Vagina (tissue), 2 donors: ENCODE results near the gene RAC3. TPM values are rescaled to one million over a fixed set of nuclear protein-coding genes. Genes with fewer than 3 reads are reported as not detected.

ENCODE experiments used
- DNase-seq, 2 donors: peaks; one replicate each; pipeline ENCODE4 v3.0.0-alpha.2; 2017; ENCODE audit errors: extremely low spot score in 2 of 2
- H3K27ac ChIP-seq: fragments of 200-600 bp; sonication (generic); one replicate; pipeline ENCODE4 v1.5.1; 2019
- H3K27me3 ChIP-seq: fragments of 200-600 bp; sonication (generic); one replicate; pipeline ENCODE4 v1.5.1; 2019
- H3K36me3 ChIP-seq, 2 donors: fragments of 200-600 bp; sonication (generic); one replicate each; pipeline ENCODE4 v1.5.1; 2017 to 2019
- H3K4me1 ChIP-seq: fragments of 200-600 bp; sonication (generic); one replicate; pipeline ENCODE4 v1.5.1; 2019
- H3K4me3 ChIP-seq, 2 donors: fragments of 200-600 bp; sonication (generic); 1 replicate in 1 of 2; 2 replicates in 1 of 2; pipeline ENCODE4 v1.5.1; 2016 to 2019
- H3K9me3 ChIP-seq: fragments of 200-600 bp; sonication (generic); one replicate; pipeline ENCODE4 v1.5.1; 2019
- POLR2A ChIP-seq, 2 donors: fragments of 450-650 bp; IDR thresholded peaks; one replicate each; pipeline ENCODE4 v1.6.1; 2017; ENCODE audit warnings: antibody characterized with exemption in 2 of 2, mild to moderate bottlenecking in 2 of 2, moderate library complexity in 2 of 2
- POLR2AphosphoS5 ChIP-seq, 2 donors: sonication (generic); formaldehyde crosslinking; IDR thresholded peaks; one replicate each; pipeline ENCODE4 v1.9.0; 2017; ENCODE audit warnings: antibody characterized with exemption in 2 of 2, mild to moderate bottlenecking in 2 of 2, low read depth in 1 of 2; ENCODE audit not compliant: insufficient read depth in 1 of 2
- intact Hi-C: fragments of 100-400 bp; cut with DNase I; formaldehyde crosslinking; loops from one replicate; pipeline ENCODE4 v1.15.1; 2023
- total RNA-seq: library from RNA; depleted of rRNA; stranded (reverse); fragments of >200 nt; gene quantifications from one replicate; pipeline ENCODE4 v1.2.3, GENCODE V29; 2016
- TF ChIP-seq, protein P1 (sequence below), 3 experiments: fragments of 450-650 bp in 2 of 3; fragments of 200-600 bp in 1 of 3; sonication (generic) in 1 of 3; IDR thresholded peaks; one replicate each; pipeline ENCODE4 v1.5.1; 2017 to 2019; ENCODE audit warnings: antibody characterized with exemption in 3 of 3, mild to moderate bottlenecking in 2 of 3, moderate library complexity in 2 of 3

RAC3 gene
- total RNA-seq, 1 donor from 2014 or later: 12.8 TPM

DNA sequence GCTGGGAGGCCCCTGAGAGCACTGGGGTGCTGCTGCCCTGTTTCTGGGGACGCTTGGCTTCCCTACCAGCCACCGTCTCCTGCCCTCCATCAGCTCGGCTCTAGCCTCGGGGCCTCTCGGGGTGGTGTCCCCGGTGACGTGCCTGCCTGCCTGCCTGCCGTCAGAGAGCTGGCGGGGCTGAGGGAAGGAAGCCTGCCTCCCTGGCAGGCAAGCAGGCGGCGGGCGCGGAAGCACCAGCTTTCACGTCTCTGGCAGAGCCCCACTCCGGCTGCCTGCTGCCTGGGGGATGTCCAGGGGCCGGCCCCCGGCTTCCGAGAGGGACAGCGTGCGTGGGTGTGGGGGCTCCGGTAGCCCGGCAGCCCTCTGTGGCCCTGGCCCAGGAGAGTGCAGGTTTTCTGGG lies 18.1 kb upstream of the RAC3 start:
- Histone ChIP-seq H3K36me3 (no peaks in the 10 kb centered on the region), H3K4me3 (no peak overlapping the region), H3K27ac (peak overlapping the region; percentile 75), H3K27me3 (no peaks in the 10 kb centered on the region), H3K9me3 (no peaks in the 10 kb centered on the region), H3K4me1 (peaks cover 33% of the 10 kb centered on the region)
- TF ChIP-seq, protein P1, sequence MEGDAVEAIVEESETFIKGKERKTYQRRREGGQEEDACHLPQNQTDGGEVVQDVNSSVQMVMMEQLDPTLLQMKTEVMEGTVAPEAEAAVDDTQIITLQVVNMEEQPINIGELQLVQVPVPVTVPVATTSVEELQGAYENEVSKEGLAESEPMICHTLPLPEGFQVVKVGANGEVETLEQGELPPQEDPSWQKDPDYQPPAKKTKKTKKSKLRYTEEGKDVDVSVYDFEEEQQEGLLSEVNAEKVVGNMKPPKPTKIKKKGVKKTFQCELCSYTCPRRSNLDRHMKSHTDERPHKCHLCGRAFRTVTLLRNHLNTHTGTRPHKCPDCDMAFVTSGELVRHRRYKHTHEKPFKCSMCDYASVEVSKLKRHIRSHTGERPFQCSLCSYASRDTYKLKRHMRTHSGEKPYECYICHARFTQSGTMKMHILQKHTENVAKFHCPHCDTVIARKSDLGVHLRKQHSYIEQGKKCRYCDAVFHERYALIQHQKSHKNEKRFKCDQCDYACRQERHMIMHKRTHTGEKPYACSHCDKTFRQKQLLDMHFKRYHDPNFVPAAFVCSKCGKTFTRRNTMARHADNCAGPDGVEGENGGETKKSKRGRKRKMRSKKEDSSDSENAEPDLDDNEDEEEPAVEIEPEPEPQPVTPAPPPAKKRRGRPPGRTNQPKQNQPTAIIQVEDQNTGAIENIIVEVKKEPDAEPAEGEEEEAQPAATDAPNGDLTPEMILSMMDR (IDR thresholded peaks at IDR 0.05): no peak
- TF ChIP-seq POLR2AphosphoS5 (IDR thresholded peaks at IDR 0.05; ENCODE audit: insufficient read depth in 1 of 2, low read depth in 1 of 2): peak in 1 of 2 donors; percentile 51
- intact Hi-C loops: loop anchor here (5.0 kb wide), 1 partner anchor 51 kb away; the partner anchor contains the start of gene NOTUM
- DNase-seq: no peak

DNA sequence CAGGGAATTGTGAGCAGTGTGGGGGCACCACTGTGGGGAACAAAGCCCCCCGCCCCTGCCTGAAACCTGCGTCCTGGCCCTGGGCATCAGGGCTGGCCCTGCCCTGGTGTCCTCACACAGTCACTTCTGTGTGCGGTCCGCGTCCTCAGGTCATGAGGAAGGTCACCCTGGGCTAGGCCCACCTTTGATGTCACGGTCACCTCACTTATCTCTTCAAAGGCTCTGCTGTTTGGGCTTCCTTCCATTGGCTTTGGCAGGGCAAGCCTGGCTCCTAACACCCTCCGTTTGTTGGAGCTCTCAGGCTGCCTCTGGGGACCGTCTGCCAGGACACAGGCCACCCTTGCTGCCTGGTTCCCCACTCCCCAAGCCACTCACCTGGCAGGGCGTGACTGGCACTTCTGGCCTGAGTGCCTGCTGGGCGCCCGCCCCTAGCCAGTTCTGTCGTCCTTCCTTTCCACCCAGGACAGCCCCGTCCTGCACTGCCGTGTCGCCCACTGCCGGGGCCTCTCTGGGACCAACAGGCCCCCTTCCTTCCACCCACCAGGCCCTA lies 17.6 kb upstream of the RAC3 start:
- no peak for TF ChIP-seq POLR2A (IDR thresholded peaks at IDR 0.05)
- TF ChIP-seq, protein P1 (IDR thresholded peaks at IDR 0.05): no peak
- no peak for TF ChIP-seq POLR2AphosphoS5 (IDR thresholded peaks at IDR 0.05; ENCODE audit: insufficient read depth in 1 of 2, low read depth in 1 of 2)

GRCh38 chr17:82014432-82014831 lies 17.0 kb upstream of the RAC3 start:
- intact Hi-C loops: loop anchor here (5.0 kb wide), 1 partner anchor 52 kb away; the partner anchor contains the start of gene NOTUM
- TF ChIP-seq, protein P1 (IDR thresholded peaks at IDR 0.05): no peak
- no peak for TF ChIP-seq POLR2A (IDR thresholded peaks at IDR 0.05)
- no peak for TF ChIP-seq POLR2AphosphoS5 (IDR thresholded peaks at IDR 0.05; ENCODE audit: insufficient read depth in 1 of 2, low read depth in 1 of 2)
- H3K9me3 ChIP-seq: no peaks in the 10 kb centered on the region
- no peaks in the 10 kb centered on the region for H3K27me3 ChIP-seq
- no peak overlapping the region for H3K27ac ChIP-seq
- H3K4me3 ChIP-seq: no peak overlapping the region
- peaks cover 33% of the 10 kb centered on the region for H3K4me1 ChIP-seq
- no peak for DNase-seq
- H3K36me3 ChIP-seq: no peaks in the 10 kb centered on the region

More for the DNA sequence above, 17.6 kb upstream of the RAC3 start:
- no peak for DNase-seq
- H3K4me1 ChIP-seq: peaks cover 33% of the 10 kb centered on the region
- no peaks in the 10 kb centered on the region for H3K27me3 ChIP-seq
- intact Hi-C loops: loop anchor here (5.0 kb wide), 1 partner anchor 52 kb away; the partner anchor contains the start of gene NOTUM
- no peaks in the 10 kb centered on the region for H3K36me3 ChIP-seq
- peak overlapping the region; percentile 75 for H3K27ac ChIP-seq
- no peak overlapping the region for H3K4me3 ChIP-seq
- no peaks in the 10 kb centered on the region for H3K9me3 ChIP-seq

DNA sequence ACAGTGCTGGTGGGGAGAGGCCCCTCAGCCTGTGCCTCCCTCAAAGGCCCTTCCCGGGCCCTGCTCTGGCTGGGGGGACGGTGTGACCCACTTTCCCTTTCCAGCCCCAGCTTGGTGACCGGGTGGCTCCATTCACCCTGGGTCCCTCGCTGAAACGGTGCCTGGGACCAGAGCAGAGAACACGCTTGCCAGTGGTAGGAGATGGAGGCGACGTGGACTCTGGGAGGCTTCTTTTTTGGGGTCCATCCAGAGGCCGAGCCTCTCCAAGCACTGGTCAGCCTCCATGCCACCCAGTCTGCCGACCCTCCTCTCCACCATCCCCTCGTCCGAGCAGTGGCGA lies 16.5 kb upstream of the RAC3 start:
- no peak overlapping the region for H3K27ac ChIP-seq
- H3K36me3 ChIP-seq: no peaks in the 10 kb centered on the region
- intact Hi-C loops: loop anchor here (5.0 kb wide), 1 partner anchor 53 kb away; the partner anchor contains the start of gene NOTUM
- no peaks in the 10 kb centered on the region for H3K27me3 ChIP-seq
- TF ChIP-seq, protein P1 (IDR thresholded peaks at IDR 0.05): no peak
- TF ChIP-seq POLR2AphosphoS5 (IDR thresholded peaks at IDR 0.05; ENCODE audit: insufficient read depth in 1 of 2, low read depth in 1 of 2) (no peak), POLR2A (IDR thresholded peaks at IDR 0.05) (no peak)
- peaks cover 39% of the 10 kb centered on the region for H3K4me1 ChIP-seq
- DNase-seq: no peak
- H3K4me3 ChIP-seq: no peak overlapping the region
- H3K9me3 ChIP-seq: no peaks in the 10 kb centered on the region

DNA sequence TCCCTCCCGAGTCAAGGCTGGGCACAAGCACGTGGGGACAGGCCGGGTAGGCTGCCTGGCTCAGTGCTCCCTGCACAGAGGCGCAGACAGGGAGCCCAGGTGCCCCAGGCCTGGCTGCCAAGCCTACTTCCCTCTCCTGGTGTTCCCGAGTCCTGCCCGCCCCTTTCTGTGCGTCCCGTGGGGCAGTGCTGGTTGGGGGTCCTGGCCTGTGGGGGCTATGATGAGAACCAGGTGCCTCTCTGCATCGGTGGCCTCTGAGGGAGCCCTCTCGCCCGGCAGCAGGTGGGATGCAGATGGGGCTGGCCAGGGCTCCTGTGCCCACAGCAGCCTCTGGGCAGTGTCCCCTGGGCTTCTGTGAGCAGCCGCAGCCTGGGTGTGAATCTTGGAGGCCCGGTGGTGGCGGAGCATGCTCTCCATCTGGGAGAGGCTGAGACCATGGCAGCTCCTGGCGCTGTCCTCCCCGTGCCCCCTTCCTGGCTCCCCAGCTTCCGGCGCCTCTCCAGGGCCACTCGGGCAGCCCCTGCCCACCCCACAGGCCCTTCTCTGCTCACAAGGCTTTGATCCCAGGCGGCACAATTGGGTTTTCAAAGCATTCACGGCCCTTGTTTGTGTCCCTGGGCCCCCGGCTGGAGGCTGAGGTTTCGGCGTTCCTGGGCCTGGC lies 16.0 kb upstream of the RAC3 start:
- TF ChIP-seq POLR2AphosphoS5 (IDR thresholded peaks at IDR 0.05; ENCODE audit: insufficient read depth in 1 of 2, low read depth in 1 of 2) (no peak), POLR2A (IDR thresholded peaks at IDR 0.05) (no peak)
- TF ChIP-seq, protein P1 (IDR thresholded peaks at IDR 0.05): no peak
- H3K27ac ChIP-seq: no peak overlapping the region
- H3K4me1 ChIP-seq: peaks cover 44% of the 10 kb centered on the region
- no peaks in the 10 kb centered on the region for H3K9me3 ChIP-seq
- no peak overlapping the region for H3K4me3 ChIP-seq
- intact Hi-C loops: no loop called here
- no peaks in the 10 kb centered on the region for H3K27me3 ChIP-seq
- no peak for DNase-seq
- no peaks in the 10 kb centered on the region for H3K36me3 ChIP-seq
